Body of pancreas (tissue), 4 donors: ENCODE data around the gene PRSS36.

Source experiments
- POLR2A ChIP-seq, 3 donors: fragments of 450-650 bp; IDR thresholded peaks; one replicate each; pipeline ENCODE4 v1.6.1; 2016; ENCODE audit warnings: antibody characterized with exemption in 3 of 3, mild to moderate bottlenecking in 2 of 3
- TF ChIP-seq, protein P1 (sequence below), 7 experiments: fragments of 450-650 bp in 4 of 7; fragments of 200-600 bp in 3 of 7; sonication (generic) in 3 of 7; IDR thresholded peaks; one replicate each; pipeline ENCODE4 v1.5.1; 2016 to 2019; ENCODE audit warnings: antibody characterized with exemption in 7 of 7

DNA sequence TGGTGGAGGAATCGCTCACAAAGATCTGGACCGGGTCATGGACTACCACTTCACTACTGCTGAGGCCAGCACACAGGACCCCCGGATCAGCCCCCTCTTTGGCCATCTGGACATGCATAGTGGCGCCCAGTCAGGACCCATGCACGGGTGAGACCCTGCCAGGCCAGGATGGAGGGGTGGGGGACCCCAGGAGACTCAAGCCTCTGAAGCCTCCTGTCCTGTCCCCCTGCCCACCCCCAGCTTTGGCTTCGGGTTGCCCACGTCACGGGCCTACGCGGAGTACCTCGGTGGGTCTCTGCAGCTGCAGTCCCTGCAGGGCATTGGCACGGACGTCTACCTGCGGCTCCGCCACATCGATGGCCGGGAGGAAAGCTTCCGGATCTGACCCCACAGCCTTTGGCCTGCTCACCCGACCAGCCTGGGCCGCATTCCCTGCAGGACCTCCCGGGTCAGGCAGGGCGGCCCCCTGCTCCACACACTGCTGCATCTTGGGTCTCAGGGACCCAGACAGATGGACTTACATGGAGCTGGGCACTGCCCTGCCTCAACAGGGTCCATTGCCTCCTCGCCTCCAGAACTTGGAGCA is 37.9 kb downstream of the PRSS36 start:
- TF ChIP-seq, protein P1, sequence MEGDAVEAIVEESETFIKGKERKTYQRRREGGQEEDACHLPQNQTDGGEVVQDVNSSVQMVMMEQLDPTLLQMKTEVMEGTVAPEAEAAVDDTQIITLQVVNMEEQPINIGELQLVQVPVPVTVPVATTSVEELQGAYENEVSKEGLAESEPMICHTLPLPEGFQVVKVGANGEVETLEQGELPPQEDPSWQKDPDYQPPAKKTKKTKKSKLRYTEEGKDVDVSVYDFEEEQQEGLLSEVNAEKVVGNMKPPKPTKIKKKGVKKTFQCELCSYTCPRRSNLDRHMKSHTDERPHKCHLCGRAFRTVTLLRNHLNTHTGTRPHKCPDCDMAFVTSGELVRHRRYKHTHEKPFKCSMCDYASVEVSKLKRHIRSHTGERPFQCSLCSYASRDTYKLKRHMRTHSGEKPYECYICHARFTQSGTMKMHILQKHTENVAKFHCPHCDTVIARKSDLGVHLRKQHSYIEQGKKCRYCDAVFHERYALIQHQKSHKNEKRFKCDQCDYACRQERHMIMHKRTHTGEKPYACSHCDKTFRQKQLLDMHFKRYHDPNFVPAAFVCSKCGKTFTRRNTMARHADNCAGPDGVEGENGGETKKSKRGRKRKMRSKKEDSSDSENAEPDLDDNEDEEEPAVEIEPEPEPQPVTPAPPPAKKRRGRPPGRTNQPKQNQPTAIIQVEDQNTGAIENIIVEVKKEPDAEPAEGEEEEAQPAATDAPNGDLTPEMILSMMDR (IDR thresholded peaks at IDR 0.05), result no peak
- no peak for TF ChIP-seq POLR2A (IDR thresholded peaks at IDR 0.05)
